ENCODE data around the gene ABL1. TPM values are rescaled to one million over a fixed set of nuclear protein-coding genes. Genes with fewer than 3 reads are reported as not detected.

The ABL1 gene
- total RNA-seq, 4 donors from 2014 or later, result 58.0 to 105 (median 78.6) TPM

DNA sequence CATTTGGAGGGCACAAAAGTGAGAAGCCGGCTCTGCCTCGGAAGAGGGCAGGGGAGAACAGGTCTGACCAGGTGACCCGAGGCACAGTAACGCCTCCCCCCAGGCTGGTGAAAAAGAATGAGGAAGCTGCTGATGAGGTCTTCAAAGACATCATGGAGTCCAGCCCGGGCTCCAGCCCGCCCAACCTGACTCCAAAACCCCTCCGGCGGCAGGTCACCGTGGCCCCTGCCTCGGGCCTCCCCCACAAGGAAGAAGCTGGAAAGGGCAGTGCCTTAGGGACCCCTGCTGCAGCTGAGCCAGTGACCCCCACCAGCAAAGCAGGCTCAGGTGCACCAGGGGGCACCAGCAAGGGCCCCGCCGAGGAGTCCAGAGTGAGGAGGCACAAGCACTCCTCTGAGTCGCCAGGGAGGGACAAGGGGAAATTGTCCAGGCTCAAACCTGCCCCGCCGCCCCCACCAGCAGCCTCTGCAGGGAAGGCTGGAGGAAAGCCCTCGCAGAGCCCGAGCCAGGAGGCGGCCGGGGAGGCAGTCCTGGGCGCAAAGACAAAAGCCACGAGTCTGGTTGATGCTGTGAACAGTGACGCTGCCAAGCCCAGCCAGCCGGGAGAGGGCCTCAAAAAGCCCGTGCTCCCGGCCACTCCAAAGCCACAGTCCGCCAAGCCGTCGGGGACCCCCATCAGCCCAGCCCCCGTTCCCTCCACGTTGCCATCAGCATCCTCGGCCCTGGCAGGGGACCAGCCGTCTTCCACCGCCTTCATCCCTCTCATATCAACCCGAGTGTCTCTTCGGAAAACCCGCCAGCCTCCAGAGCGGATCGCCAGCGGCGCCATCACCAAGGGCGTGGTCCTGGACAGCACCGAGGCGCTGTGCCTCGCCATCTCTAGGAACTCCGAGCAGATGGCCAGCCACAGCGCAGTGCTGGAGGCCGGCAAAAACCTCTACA lies 49.8 kb downstream of the ABL1 start:
- Histone ChIP-seq H3K9me3 (no peaks in the 10 kb centered on the region), H3K27ac (no peak overlapping the region), H3K27me3 (no peaks in the 10 kb centered on the region), H3K4me3 (no peak overlapping the region), H3K36me3 (peaks cover 18 to 100% (median 40%) of the 10 kb centered on the region in 3 donors), H3K4me1 (no peaks in the 10 kb centered on the region)
- no peak for DNase-seq (ENCODE audit: low spot score in 2 of 2)
- WGBS, 2 donors, result 85 to 87% methylated on average over 39 to 47 of the region's 47 CpGs
- no peak for TF ChIP-seq POLR2A (IDR thresholded peaks at IDR 0.05)
- no peak for TF ChIP-seq EP300 (IDR thresholded peaks at IDR 0.05)
- TF ChIP-seq, protein P1, sequence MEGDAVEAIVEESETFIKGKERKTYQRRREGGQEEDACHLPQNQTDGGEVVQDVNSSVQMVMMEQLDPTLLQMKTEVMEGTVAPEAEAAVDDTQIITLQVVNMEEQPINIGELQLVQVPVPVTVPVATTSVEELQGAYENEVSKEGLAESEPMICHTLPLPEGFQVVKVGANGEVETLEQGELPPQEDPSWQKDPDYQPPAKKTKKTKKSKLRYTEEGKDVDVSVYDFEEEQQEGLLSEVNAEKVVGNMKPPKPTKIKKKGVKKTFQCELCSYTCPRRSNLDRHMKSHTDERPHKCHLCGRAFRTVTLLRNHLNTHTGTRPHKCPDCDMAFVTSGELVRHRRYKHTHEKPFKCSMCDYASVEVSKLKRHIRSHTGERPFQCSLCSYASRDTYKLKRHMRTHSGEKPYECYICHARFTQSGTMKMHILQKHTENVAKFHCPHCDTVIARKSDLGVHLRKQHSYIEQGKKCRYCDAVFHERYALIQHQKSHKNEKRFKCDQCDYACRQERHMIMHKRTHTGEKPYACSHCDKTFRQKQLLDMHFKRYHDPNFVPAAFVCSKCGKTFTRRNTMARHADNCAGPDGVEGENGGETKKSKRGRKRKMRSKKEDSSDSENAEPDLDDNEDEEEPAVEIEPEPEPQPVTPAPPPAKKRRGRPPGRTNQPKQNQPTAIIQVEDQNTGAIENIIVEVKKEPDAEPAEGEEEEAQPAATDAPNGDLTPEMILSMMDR (IDR thresholded peaks at IDR 0.05), result no peak

DNA sequence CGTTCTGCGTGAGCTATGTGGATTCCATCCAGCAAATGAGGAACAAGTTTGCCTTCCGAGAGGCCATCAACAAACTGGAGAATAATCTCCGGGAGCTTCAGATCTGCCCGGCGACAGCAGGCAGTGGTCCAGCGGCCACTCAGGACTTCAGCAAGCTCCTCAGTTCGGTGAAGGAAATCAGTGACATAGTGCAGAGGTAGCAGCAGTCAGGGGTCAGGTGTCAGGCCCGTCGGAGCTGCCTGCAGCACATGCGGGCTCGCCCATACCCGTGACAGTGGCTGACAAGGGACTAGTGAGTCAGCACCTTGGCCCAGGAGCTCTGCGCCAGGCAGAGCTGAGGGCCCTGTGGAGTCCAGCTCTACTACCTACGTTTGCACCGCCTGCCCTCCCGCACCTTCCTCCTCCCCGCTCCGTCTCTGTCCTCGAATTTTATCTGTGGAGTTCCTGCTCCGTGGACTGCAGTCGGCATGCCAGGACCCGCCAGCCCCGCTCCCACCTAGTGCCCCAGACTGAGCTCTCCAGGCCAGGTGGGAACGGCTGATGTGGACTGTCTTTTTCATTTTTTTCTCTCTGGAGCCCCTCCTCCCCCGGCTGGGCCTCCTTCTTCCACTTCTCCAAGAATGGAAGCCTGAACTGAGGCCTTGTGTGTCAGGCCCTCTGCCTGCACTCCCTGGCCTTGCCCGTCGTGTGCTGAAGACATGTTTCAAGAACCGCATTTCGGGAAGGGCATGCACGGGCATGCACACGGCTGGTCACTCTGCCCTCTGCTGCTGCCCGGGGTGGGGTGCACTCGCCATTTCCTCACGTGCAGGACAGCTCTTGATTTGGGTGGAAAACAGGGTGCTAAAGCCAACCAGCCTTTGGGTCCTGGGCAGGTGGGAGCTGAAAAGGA lies 50.7 kb downstream of the ABL1 start:
- H3K4me3 ChIP-seq, result no peak overlapping the region
- H3K4me1 ChIP-seq, result no peaks in the 10 kb centered on the region
- H3K27ac ChIP-seq, result no peak overlapping the region
- DNase-seq (ENCODE audit: low spot score in 2 of 2), result no peak
- H3K36me3 ChIP-seq, result peaks cover 12 to 100% (median 36%) of the 10 kb centered on the region in 3 donors
- TF ChIP-seq EP300 (IDR thresholded peaks at IDR 0.05) (no peak), POLR2A (IDR thresholded peaks at IDR 0.05) (no peak)
- TF ChIP-seq, protein P1 (IDR thresholded peaks at IDR 0.05), result no peak
- WGBS, 2 donors, result 83 to 84% methylated on average over 35 of the region's 35 CpGs
- no peaks in the 10 kb centered on the region for H3K27me3 ChIP-seq
- no peaks in the 10 kb centered on the region for H3K9me3 ChIP-seq

DNA sequence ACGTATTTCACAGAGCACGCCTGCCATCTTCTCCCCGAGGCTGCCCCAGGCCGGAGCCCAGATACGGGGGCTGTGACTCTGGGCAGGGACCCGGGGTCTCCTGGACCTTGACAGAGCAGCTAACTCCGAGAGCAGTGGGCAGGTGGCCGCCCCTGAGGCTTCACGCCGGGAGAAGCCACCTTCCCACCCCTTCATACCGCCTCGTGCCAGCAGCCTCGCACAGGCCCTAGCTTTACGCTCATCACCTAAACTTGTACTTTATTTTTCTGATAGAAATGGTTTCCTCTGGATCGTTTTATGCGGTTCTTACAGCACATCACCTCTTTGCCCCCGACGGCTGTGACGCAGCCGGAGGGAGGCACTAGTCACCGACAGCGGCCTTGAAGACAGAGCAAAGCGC lies 51.9 kb downstream of the ABL1 start:
- H3K4me1 ChIP-seq, result no peaks in the 10 kb centered on the region
- no peak overlapping the region for H3K4me3 ChIP-seq
- H3K27ac ChIP-seq, result no peak overlapping the region
- no peak for DNase-seq (ENCODE audit: low spot score in 2 of 2)
- H3K36me3 ChIP-seq, result peaks cover 11 to 99% (median 36%) of the 10 kb centered on the region in 3 donors
- H3K27me3 ChIP-seq, result no peaks in the 10 kb centered on the region
- no peaks in the 10 kb centered on the region for H3K9me3 ChIP-seq
- WGBS, 2 donors, result 88 to 91% methylated on average over 23 of the region's 23 CpGs
- TF ChIP-seq EP300 (IDR thresholded peaks at IDR 0.05) (no peak), POLR2A (IDR thresholded peaks at IDR 0.05) (no peak)
- TF ChIP-seq, protein P1 (IDR thresholded peaks at IDR 0.05), result no peak

DNA sequence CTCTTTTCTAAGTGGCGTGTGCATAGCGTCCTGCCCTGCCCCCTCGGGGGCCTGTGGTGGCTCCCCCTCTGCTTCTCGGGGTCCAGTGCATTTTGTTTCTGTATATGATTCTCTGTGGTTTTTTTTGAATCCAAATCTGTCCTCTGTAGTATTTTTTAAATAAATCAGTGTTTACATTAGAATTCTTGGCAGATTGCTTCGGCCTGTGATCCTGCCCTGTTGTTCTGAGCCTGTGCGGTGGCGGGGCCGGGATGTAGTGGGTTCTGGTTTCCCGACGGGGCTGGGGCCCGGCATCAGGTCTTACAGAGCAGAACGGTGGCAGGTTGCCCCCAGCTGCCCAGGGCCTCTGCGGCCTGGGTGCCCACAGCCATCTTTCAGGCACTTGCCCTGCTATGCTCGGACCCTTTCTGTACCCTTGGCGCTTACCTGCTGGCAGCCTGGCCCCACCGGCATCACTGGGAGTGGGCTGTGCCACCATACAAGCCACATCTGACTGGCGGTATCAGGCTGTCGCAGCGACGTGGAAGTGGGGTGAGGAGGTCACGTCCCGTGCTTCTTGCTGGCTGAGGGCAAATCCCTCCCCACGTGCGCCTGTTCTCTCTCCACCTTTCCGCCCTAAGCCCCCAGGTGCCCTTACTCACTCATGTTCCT lies 52.6 kb downstream of the ABL1 start:
- peaks cover 11 to 99% (median 36%) of the 10 kb centered on the region in 3 donors for H3K36me3 ChIP-seq
- H3K4me1 ChIP-seq, result peaks cover 0 to 3% (median 0%) of the 10 kb centered on the region in 4 donors
- no peak for DNase-seq (ENCODE audit: low spot score in 2 of 2)
- no peak for TF ChIP-seq EP300 (IDR thresholded peaks at IDR 0.05)
- TF ChIP-seq, protein P1 (IDR thresholded peaks at IDR 0.05), result no peak
- TF ChIP-seq POLR2A (IDR thresholded peaks at IDR 0.05), result no peak
- no peak overlapping the region for H3K4me3 ChIP-seq
- no peaks in the 10 kb centered on the region for H3K9me3 ChIP-seq
- no peaks in the 10 kb centered on the region for H3K27me3 ChIP-seq
- H3K27ac ChIP-seq, result no peak overlapping the region
- WGBS, 2 donors, result 82 to 88% methylated on average over 24 to 25 of the region's 25 CpGs
